Subcutaneous adipose tissue (tissue), 4 donors: ENCODE results near the gene IGF1R. TPM values are rescaled to one million over a fixed set of nuclear protein-coding genes. Genes with fewer than 3 reads are reported as not detected.

ENCODE experiments used
- total RNA-seq, 4 donors: library from RNA; depleted of rRNA; stranded (reverse); fragments of >200 nt; gene quantifications; one replicate each; pipeline ENCODE4 v1.1.0, GENCODE V29; 2016
- TF ChIP-seq, protein P1 (sequence below): fragments of 450-650 bp; IDR thresholded peaks from one replicate; pipeline ENCODE4 v1.5.1; 2016; ENCODE audit warnings: low read depth, mild to moderate bottlenecking, control low read depth, antibody characterized with exemption, moderate library complexity

The IGF1R gene
- total RNA-seq, 4 donors from 2014 or later, result 27.4 to 53.7 (median 49.7) TPM

DNA sequence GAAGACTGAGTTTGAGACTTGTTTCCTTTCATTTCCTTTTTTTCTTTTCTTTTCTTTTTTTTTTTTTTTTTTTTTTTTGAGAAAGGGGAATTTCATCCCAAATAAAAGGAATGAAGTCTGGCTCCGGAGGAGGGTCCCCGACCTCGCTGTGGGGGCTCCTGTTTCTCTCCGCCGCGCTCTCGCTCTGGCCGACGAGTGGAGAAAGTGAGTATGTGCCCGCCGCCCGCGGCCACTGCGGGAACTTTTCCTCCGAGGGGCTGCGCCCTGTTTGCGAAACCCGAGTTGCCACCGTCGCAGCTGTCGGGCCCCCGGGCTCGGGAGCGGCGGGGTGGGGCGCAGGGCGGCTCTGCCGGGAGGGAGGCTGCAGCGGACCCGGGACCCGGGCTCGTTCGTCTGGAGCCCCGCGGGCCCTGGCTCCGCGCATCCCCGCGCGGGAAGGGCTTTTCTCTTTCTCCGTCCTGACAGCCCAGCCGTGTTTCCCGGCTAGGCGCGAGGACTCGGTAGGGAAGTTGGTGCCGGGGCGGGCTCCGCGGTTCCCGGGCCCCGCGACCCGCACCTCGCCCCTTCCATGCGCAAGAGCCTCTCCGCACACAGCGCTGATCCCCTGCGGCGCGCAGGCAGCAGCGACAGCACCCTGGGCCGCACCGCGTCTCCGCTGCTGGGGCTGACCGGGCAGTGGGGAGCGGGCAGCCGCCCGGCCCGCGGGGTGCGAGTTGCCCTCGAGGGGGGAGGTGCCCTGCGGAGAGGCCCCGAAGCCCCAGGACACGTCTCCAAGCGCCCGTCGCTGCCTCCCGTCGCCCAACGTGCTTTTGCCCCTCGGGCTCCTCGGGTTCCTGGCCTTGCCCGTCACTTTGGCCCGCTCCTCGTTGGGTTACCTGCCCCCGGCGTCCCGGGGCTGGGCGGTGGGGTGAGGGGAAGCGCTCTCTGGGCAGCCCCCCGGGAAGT, 1.4 kb downstream of the IGF1R start:
- TF ChIP-seq, protein P1, sequence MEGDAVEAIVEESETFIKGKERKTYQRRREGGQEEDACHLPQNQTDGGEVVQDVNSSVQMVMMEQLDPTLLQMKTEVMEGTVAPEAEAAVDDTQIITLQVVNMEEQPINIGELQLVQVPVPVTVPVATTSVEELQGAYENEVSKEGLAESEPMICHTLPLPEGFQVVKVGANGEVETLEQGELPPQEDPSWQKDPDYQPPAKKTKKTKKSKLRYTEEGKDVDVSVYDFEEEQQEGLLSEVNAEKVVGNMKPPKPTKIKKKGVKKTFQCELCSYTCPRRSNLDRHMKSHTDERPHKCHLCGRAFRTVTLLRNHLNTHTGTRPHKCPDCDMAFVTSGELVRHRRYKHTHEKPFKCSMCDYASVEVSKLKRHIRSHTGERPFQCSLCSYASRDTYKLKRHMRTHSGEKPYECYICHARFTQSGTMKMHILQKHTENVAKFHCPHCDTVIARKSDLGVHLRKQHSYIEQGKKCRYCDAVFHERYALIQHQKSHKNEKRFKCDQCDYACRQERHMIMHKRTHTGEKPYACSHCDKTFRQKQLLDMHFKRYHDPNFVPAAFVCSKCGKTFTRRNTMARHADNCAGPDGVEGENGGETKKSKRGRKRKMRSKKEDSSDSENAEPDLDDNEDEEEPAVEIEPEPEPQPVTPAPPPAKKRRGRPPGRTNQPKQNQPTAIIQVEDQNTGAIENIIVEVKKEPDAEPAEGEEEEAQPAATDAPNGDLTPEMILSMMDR, result no peak

DNA sequence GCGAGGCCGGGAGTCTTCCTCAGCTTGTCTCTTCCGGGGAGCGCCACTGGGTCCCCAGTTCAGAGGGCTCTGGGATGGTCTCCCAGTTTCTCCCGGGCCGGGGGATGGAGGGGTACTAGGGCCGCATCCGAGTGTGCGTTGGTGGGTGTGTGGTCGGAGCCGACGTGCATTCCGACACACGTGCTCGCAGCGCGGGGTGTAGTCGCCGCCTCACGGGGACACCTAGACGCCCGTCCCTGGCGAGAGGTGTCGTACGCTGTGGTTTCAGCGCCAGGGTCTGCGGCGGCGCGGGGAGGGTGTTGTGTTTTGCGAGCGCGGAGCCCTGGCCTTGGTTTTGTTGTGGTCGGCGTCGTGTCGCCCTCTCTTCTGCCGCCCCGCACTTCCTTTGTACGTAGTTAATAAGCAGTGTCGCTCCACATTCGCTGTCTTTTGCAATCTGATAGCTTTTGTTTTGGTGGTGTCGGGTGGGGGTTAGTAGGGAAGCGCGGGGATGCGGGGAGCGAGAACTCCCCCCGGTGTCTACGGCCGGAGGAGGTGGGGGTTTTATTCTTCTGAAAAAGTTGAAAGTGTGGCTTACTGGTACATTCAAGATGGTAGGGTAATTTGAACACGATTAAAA, 2.2 kb downstream of the IGF1R start:
- TF ChIP-seq, protein P1, result no peak

DNA sequence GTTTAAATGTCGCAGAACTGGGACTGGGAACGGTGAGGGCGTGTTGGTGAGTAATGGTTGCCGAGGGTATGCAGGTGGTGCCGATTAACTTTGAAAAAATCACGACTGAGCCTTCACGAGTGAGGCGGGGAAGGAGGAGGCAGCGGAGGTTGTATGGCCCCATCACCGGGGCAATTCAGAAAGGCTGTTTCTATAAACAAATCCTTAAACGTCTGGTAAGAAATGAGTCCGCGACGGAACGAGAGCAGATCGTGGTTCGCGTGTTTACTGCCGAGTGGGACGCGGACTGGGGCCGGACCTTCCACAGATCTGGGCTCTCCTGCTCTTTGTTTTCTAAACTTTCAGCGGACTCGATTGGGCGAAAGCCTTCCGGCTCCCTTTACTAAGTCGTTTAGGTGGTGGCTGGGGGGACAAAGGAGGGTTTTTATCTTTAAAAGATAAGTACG, 2.7 kb downstream of the IGF1R start:
- TF ChIP-seq, protein P1, result no peak

DNA sequence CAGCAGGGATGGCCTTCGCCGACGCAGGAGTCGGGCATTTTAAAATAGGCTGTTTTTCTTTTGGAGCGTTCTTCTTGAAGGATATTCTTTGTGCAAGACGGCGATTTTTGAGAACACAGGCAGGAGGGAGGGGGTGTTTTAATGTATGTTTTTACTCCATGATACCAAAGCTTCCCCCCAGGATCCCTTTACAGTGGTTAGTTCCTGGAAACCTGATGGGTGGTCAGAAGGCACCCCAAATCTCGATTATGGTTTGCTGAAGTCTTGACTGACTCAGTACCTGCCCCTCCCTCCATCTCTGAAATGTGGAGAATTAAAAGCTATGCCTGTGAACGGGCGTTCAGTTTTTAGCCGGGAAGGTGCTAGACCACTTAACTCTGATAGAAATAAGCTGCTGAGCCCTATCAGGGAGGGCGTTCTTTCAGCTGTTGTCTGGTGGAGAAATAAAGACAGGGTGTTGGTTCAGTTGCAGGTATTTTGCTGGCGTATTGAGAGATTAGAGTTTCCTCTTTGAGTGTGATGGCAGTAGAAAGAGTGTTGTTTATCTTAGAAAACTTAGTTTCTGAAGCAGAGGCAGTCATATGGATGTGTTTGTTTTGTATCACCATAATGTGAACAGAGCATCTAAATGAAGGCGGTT, 3.4 kb downstream of the IGF1R start:
- TF ChIP-seq, protein P1, result no peak

DNA sequence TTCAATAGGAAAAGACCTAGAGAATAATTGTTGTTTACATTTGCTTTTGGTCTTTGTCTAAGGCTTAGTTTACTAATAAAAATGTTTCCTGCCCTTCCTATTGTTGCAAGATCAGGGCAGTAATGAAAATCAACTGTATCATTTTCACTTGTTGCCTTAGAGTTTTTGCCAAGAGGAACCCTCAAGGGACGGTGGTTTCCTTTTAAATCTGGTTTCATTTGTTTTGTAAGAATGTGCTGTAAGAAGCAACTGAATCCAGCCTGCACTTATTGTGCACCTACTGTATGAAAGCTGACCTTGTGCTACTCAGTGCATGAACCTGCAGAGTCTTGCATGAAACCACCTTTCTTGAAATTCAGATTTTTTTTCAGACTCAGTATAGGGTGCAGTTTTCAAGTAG, 5.3 kb downstream of the IGF1R start:
- TF ChIP-seq, protein P1, result no peak

DNA sequence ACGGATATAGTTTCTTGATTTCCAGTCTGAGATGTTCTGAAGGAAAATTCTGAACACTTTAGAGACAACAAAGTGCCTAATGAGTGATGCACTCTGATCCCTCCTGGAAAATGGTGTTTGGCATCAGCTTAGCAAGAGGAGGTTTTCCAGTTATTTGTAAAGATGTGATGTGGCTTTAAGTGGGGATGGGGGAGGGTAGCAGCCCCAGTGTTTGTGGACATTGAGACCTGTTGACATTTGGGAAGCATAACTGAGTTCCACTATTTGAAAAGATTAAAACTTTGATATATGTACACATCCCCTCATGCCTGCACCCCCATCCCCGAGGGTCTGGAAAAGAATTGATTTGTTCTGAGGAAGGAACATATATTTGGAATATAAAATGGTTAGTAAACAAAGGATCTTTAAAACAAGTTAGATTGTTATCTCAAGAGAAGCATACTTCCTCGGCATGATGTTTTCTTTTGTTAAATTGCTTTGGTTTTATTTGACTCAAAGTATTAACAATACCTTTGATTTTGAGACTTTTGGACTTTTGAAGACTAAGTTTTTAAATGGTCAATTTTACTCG, 6.5 kb downstream of the IGF1R start:
- TF ChIP-seq, protein P1, result no peak

DNA sequence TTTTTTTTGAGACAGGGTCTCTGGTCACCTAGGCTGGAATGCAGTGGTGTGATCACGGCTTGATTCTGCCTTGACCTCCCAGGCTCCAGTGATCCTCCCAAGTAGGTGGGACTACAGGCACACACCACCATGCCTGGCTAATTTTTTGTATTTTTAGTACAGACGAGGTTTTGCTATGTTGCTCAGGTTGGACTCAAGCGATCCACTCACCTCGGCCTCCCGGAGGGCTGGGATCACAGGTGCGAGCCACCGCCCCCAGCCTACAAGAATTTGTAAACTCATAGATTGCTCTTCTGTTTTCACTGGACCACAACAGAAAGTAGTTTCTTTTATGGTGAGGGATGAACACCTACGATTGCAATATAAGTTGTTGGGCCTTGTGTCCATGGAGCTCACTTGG, 7.4 kb downstream of the IGF1R start:
- TF ChIP-seq, protein P1, result no peak
